K562 (cell line): Measurements from ENCODE around the gene FBXW7. TPM values are rescaled to one million over a fixed set of nuclear protein-coding genes. Genes with fewer than 3 reads are reported as not detected.

Source experiments
- ERF ChIP-seq: fragments of 450-650 bp; formaldehyde crosslinking; IDR thresholded peaks from 2 replicates; pipeline ENCODE4 v1.4.0; 2020; ENCODE audit warnings: mild to moderate bottlenecking, mixed read lengths
- MTA1 ChIP-seq: fragments of 450-650 bp; IDR thresholded peaks from 2 replicates; pipeline ENCODE4 v1.6.1; 2017; ENCODE audit warnings: borderline replicate concordance
- NONO ChIP-seq, 2 experiments: fragments of 200-400 bp in 1 of 2; fragments of 450-650 bp in 1 of 2; formaldehyde crosslinking in 1 of 2; IDR thresholded peaks; 2 replicates each; pipeline ENCODE4 v1.6.1; 2017; ENCODE audit warnings: low read depth in 2 of 2, mild to moderate bottlenecking in 2 of 2, moderate library complexity in 2 of 2, low read length in 1 of 2
- NUFIP1 ChIP-seq: fragments of 450-650 bp; IDR thresholded peaks from 2 replicates; pipeline ENCODE4 v1.6.1; 2018; ENCODE audit not compliant: partially characterized antibody
- PCBP1 ChIP-seq: fragments of 200-400 bp; formaldehyde crosslinking; IDR thresholded peaks from 2 replicates; pipeline ENCODE4 v1.6.1; 2018; ENCODE audit warnings: mild to moderate bottlenecking, low read depth, low read length; ENCODE audit not compliant: poor library complexity, severe bottlenecking
- SETDB1 ChIP-seq: IDR thresholded peaks from one replicate; pipeline ENCODE4 v1.6.1; 2012; ENCODE audit warnings: low read length, control low read depth, inconsistent platforms
- SMARCA4 ChIP-seq: fragments of 450-650 bp; IDR thresholded peaks from 2 replicates; pipeline ENCODE4 v1.6.1; 2016
- TAL1 ChIP-seq: fragments of 450-650 bp; IDR thresholded peaks from 2 replicates; pipeline ENCODE4 v1.6.1; 2016; ENCODE audit warnings: mild to moderate bottlenecking
- ZNF217 ChIP-seq: sonication (generic); formaldehyde crosslinking; IDR thresholded peaks from 2 replicates; pipeline ENCODE4 v1.8.0; 2022; ENCODE audit warnings: mild to moderate bottlenecking, missing genetic modification reagents
- ZNF232 ChIP-seq: sonication (generic); formaldehyde crosslinking; IDR thresholded peaks from 2 replicates; pipeline ENCODE4 v1.8.0; 2022; ENCODE audit warnings: mild to moderate bottlenecking, missing genetic modification reagents
- polyA plus RNA-seq, 8 experiments: library from polyadenylated mRNA; depleted of rRNA in 4 of 8; stranded (reverse) in 5 of 8; unstranded in 3 of 8; fragments of >200 nt; fragmentation: Nextera tagmentation in 2 of 8; fragmentation: Illumina TruSeq in 1 of 8; extraction: Ambion mirVana in 2 of 8; extraction: Trizol in 1 of 8; gene quantifications; 2 replicates each; pipeline versions ENCODE4 v1.2.1 to v1.2.3, GENCODE V29; 2011 to 2014; ENCODE audit warnings: inconsistent platforms in 1 of 8, missing spikeins in 1 of 8
- total RNA-seq, 7 experiments: library from RNA; depleted of rRNA in 6 of 7; stranded (reverse); fragments of >200 nt in 6 of 7; fragmentation: Illumina TruSeq in 2 of 7; extraction: Trizol in 2 of 7; gene quantifications; 2 replicates each; pipeline versions ENCODE4 v1.2.1 to v1.2.3, GENCODE V29; 2011 to 2021; ENCODE audit warnings: low replicate concordance in 1 of 7
- TF ChIP-seq, protein P1 (sequence below): fragments of 250-450 bp; sonication (Bioruptor Pico); IDR thresholded peaks from 2 replicates; pipeline ENCODE4 v1.8.0; 2022; ENCODE audit warnings: moderate library complexity, mild to moderate bottlenecking, inconsistent platforms
- TF ChIP-seq, protein P2 (sequence below): IDR thresholded peaks from 3 replicates; pipeline ENCODE4 v1.6.1; 2011; ENCODE audit warnings: borderline replicate concordance, mild to moderate bottlenecking; ENCODE audit not compliant: insufficient read length, insufficient read depth
- TF ChIP-seq, protein P3 (sequence below): sonication (generic); formaldehyde crosslinking; IDR thresholded peaks from 2 replicates; pipeline ENCODE4 v1.8.1; 2022; ENCODE audit warnings: missing genetic modification reagents
- TF ChIP-seq, protein P4 (sequence below): fragments of 450-650 bp; formaldehyde crosslinking; conservative IDR thresholded peaks from 2 replicates; pipeline ENCODE4 v1.4.0; 2022; ENCODE audit warnings: mild to moderate bottlenecking, missing genetic modification characterization
- TF ChIP-seq, protein P5 (sequence below): fragments of 450-650 bp; IDR thresholded peaks from 2 replicates; pipeline ENCODE4 v1.6.1; 2016; ENCODE audit warnings: missing biosample characterization, missing genetic modification characterization
- TF ChIP-seq, protein P6 (sequence below): fragments of 450-650 bp; conservative IDR thresholded peaks from 2 replicates; pipeline ENCODE4 v1.6.1; 2016; ENCODE audit warnings: missing genetic modification characterization, low read depth, mild to moderate bottlenecking, control low read depth, missing compliant biosample characterization

The FBXW7 gene
- total and polyA plus RNA-seq, 9 of the 15 experiments (the other 6 are each of a cell fraction or from before 2014, with no cell fraction given): 6.8 to 44.2 (median 16.4) TPM

DNA sequence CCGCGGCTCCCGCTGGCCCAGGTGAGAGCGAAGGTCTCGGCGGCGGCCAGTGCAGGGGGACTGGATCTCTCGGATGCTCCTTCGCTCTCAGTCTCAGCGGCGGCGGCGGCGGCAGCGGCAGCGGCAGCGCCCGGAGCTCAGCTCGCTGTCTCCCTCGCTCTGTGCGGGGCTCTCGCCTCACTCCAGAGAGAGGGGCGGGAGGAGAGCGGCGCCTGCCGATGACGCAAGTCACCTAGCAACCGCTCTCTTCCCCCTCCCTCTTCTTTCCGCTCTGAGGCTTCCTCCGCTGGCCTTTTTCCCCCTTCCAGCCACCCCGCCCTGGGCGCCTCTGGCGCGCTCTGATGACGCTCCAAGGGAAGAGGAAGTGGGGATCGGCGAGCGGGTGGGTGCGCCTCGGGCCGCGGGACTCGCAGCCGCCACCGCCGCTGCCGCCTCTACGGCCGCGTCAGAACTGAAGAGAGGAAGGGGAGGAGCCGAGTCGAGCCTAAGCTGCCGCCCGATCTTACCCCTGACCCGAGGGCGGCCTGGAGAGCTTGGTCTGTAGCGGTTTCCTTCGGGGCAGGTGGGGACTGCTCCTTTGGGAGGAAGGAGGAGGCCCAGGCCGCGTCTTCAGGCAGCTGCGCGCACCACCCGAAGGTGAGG is at the start of gene FBXW7 (continued):
- TF ChIP-seq, protein P1, sequence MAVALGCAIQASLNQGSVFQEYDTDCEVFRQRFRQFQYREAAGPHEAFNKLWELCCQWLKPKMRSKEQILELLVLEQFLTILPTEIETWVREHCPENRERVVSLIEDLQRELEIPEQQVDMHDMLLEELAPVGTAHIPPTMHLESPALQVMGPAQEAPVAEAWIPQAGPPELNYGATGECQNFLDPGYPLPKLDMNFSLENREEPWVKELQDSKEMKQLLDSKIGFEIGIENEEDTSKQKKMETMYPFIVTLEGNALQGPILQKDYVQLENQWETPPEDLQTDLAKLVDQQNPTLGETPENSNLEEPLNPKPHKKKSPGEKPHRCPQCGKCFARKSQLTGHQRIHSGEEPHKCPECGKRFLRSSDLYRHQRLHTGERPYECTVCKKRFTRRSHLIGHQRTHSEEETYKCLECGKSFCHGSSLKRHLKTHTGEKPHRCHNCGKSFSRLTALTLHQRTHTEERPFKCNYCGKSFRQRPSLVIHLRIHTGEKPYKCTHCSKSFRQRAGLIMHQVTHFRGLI (CRISPR knock-in tag): no peak
- no peak for TF ChIP-seq SETDB1
- TF ChIP-seq, protein P2, sequence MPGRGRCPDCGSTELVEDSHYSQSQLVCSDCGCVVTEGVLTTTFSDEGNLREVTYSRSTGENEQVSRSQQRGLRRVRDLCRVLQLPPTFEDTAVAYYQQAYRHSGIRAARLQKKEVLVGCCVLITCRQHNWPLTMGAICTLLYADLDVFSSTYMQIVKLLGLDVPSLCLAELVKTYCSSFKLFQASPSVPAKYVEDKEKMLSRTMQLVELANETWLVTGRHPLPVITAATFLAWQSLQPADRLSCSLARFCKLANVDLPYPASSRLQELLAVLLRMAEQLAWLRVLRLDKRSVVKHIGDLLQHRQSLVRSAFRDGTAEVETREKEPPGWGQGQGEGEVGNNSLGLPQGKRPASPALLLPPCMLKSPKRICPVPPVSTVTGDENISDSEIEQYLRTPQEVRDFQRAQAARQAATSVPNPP: no peak
- TF ChIP-seq NONO (IDR thresholded peaks at IDR 0.05; ENCODE audit: low read depth in 2 of 2, low read length in 1 of 2): peak in 1 of 2 experiments; percentile 58; a peak in 1 of 4 replicates
- TF ChIP-seq, protein P3, sequence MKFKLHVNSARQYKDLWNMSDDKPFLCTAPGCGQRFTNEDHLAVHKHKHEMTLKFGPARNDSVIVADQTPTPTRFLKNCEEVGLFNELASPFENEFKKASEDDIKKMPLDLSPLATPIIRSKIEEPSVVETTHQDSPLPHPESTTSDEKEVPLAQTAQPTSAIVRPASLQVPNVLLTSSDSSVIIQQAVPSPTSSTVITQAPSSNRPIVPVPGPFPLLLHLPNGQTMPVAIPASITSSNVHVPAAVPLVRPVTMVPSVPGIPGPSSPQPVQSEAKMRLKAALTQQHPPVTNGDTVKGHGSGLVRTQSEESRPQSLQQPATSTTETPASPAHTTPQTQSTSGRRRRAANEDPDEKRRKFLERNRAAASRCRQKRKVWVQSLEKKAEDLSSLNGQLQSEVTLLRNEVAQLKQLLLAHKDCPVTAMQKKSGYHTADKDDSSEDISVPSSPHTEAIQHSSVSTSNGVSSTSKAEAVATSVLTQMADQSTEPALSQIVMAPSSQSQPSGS: no peak
- TF ChIP-seq MTA1: peak; percentile 99
- no peak for TF ChIP-seq SMARCA4
- TF ChIP-seq, protein P4, sequence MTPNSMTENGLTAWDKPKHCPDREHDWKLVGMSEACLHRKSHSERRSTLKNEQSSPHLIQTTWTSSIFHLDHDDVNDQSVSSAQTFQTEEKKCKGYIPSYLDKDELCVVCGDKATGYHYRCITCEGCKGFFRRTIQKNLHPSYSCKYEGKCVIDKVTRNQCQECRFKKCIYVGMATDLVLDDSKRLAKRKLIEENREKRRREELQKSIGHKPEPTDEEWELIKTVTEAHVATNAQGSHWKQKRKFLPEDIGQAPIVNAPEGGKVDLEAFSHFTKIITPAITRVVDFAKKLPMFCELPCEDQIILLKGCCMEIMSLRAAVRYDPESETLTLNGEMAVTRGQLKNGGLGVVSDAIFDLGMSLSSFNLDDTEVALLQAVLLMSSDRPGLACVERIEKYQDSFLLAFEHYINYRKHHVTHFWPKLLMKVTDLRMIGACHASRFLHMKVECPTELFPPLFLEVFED (CRISPR knock-in tag): no peak
- TF ChIP-seq PCBP1: peak; percentile 48
- no peak for TF ChIP-seq ZNF217 (CRISPR knock-in tag)
- TF ChIP-seq, protein P5, sequence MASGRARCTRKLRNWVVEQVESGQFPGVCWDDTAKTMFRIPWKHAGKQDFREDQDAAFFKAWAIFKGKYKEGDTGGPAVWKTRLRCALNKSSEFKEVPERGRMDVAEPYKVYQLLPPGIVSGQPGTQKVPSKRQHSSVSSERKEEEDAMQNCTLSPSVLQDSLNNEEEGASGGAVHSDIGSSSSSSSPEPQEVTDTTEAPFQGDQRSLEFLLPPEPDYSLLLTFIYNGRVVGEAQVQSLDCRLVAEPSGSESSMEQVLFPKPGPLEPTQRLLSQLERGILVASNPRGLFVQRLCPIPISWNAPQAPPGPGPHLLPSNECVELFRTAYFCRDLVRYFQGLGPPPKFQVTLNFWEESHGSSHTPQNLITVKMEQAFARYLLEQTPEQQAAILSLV (tag): no peak
- no peak for TF ChIP-seq NUFIP1
- no peak for TF ChIP-seq TAL1
- no peak for TF ChIP-seq ZNF232 (CRISPR knock-in tag)
- TF ChIP-seq ERF (CRISPR knock-in tag): no peak
- TF ChIP-seq, protein P6, sequence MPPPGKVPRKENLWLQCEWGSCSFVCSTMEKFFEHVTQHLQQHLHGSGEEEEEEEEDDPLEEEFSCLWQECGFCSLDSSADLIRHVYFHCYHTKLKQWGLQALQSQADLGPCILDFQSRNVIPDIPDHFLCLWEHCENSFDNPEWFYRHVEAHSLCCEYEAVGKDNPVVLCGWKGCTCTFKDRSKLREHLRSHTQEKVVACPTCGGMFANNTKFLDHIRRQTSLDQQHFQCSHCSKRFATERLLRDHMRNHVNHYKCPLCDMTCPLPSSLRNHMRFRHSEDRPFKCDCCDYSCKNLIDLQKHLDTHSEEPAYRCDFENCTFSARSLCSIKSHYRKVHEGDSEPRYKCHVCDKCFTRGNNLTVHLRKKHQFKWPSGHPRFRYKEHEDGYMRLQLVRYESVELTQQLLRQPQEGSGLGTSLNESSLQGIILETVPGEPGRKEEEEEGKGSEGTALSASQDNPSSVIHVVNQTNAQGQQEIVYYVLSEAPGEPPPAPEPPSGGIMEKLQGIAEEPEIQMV (tag): no peak
